ENCODE measurements around the gene HECW1.

GRCh38 chr7:43565786-43566185 is 453.3 kb downstream of the HECW1 start:
- TF ChIP-seq REST (IDR thresholded peaks at IDR 0.05; ENCODE audit: low read depth) (no peak), TEAD4 (IDR thresholded peaks at IDR 0.05) (no peak), RAD21 (IDR thresholded peaks at IDR 0.05; ENCODE audit: low read depth) (no peak), NFIC (IDR thresholded peaks at IDR 0.05) (no peak), TAF1 (IDR thresholded peaks at IDR 0.05; ENCODE audit: low read depth) (no peak), ZBTB7A (IDR thresholded peaks at IDR 0.05; ENCODE audit: low read depth) (no peak)
